Lower lobe of right lung (tissue), 2 donors: ENCODE results near the gene CDS1. TPM values are rescaled to one million over a fixed set of nuclear protein-coding genes. Genes with fewer than 3 reads are reported as not detected.

ENCODE experiments used
- ATAC-seq, 2 donors: fragments of 200-7000 bp; cut with Tn5 transposase; one replicate each; pipeline ENCODE4 v1.9.1; 2020 to 2022; ENCODE audit warnings: mild to moderate bottlenecking in 2 of 2, moderate library complexity in 2 of 2
- DNase-seq: peaks from one replicate; pipeline ENCODE4 v3.0.0-alpha.2; 2020
- H3K27ac ChIP-seq: fragments of 200-600 bp; one replicate; pipeline ENCODE4 v1.8.0; 2022
- H3K27me3 ChIP-seq: fragments of 200-600 bp; one replicate; pipeline ENCODE4 v1.8.0; 2022; ENCODE audit warnings: low read depth
- H3K36me3 ChIP-seq: fragments of 200-600 bp; one replicate; pipeline ENCODE4 v1.8.0; 2022; ENCODE audit warnings: mild to moderate bottlenecking
- H3K4me1 ChIP-seq: fragments of 200-600 bp; one replicate; pipeline ENCODE4 v1.8.0; 2022
- H3K4me3 ChIP-seq: fragments of 200-600 bp; one replicate; pipeline ENCODE4 v1.8.0; 2022; ENCODE audit warnings: mild to moderate bottlenecking
- H3K9me3 ChIP-seq: fragments of 200-600 bp; one replicate; pipeline ENCODE4 v1.8.0; 2022
- intact Hi-C: fragments of 100-400 bp; cut with DNase I; formaldehyde crosslinking; loops from one replicate; pipeline ENCODE4 v1.11.0; 2022
- total RNA-seq: library from RNA; stranded (reverse); fragmentation: NEBNext Ultra II Directional; extraction: Animal tissue kit (Norgen Biotek cat#: 25700); gene quantifications from one replicate; pipeline ENCODE4 v1.2.1, GENCODE V29; 2021
- TF ChIP-seq, protein P1 (sequence below): fragments of 200-600 bp; IDR thresholded peaks from one replicate; pipeline ENCODE4 v1.8.0; 2022; ENCODE audit warnings: antibody characterized with exemption, mild to moderate bottlenecking
- donor health status: DM: no; HTN: yes; CAD: no; lungs with severe emphysema.

The CDS1 gene
- total RNA-seq, 1 donor from 2014 or later, result 24.4 TPM

DNA sequence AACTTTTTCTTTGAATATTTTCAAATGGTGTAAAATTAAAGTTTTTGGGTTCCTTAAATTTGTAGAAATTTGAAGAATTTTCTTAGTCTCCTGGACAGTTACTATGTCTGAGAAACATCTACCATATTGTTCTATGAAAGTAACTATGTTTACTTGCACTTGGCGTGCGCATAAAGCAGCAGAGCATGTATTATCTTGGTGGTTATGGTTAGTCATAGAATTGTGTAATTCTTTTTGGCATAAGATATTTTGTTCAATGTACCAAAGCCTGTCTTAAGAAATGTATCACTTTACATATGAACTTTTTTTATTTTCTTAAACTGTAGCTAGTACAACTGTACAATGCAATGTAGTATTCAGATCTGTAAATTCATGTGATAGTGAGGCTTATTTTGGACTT is 49.2 kb downstream of the CDS1 start:
- Histone ChIP-seq H3K36me3 (no peaks in the 10 kb centered on the region), H3K27ac (no peak overlapping the region), H3K4me3 (no peak overlapping the region), H3K9me3 (no peaks in the 10 kb centered on the region), H3K4me1 (no peaks in the 10 kb centered on the region), H3K27me3 (no peaks in the 10 kb centered on the region)
- intact Hi-C loops, result no loop called here
- TF ChIP-seq, protein P1, sequence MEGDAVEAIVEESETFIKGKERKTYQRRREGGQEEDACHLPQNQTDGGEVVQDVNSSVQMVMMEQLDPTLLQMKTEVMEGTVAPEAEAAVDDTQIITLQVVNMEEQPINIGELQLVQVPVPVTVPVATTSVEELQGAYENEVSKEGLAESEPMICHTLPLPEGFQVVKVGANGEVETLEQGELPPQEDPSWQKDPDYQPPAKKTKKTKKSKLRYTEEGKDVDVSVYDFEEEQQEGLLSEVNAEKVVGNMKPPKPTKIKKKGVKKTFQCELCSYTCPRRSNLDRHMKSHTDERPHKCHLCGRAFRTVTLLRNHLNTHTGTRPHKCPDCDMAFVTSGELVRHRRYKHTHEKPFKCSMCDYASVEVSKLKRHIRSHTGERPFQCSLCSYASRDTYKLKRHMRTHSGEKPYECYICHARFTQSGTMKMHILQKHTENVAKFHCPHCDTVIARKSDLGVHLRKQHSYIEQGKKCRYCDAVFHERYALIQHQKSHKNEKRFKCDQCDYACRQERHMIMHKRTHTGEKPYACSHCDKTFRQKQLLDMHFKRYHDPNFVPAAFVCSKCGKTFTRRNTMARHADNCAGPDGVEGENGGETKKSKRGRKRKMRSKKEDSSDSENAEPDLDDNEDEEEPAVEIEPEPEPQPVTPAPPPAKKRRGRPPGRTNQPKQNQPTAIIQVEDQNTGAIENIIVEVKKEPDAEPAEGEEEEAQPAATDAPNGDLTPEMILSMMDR, result no peak
- DNase-seq, result no peak
- no peak for ATAC-seq

DNA sequence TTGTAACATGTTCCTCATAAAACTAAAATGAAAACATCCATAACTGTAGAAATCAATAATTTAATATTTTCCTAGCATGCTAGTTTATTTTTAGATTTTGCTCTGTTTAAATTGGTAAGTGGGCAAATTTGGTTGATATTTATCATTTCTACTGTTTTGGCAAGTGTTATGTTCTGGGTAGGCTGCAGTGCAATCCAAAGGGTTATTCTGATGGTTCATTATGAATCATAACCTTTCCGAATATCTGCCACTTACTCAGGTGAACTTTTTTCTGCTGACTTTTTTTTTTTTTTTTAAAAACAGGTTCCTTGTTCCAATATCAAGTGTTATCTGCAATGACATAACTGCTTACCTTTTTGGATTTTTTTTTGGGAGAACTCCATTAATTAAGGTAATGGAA is 52.0 kb downstream of the CDS1 start:
- TF ChIP-seq, protein P1, result no peak
- ATAC-seq (no peak), DNase-seq (no peak)
- intact Hi-C loops, result no loop called here
- Histone ChIP-seq H3K9me3 (no peaks in the 10 kb centered on the region), H3K36me3 (no peaks in the 10 kb centered on the region), H3K4me3 (no peak overlapping the region), H3K27me3 (no peaks in the 10 kb centered on the region), H3K27ac (no peak overlapping the region), H3K4me1 (no peaks in the 10 kb centered on the region)

DNA sequence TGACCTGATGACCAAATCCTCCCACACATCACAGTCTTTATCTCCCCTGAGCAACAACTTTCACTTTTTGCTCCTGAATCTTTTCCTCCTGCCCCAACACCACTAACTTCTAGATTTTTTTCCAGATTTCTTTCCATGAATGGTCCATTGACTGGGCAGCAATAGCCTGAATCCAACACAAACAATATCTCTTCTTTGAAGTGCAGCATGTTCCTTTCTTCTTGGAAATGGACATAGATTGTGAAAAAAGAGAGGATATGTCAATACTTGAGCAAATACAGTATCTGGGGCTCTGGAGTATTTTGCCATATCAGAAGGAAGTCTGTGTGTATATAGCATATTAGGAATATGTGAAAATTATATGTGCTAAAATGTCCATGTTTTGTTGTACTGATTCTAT is 55.2 kb downstream of the CDS1 start:
- Histone ChIP-seq H3K27me3 (no peaks in the 10 kb centered on the region), H3K27ac (no peak overlapping the region), H3K36me3 (no peaks in the 10 kb centered on the region), H3K4me1 (no peaks in the 10 kb centered on the region), H3K9me3 (no peaks in the 10 kb centered on the region), H3K4me3 (no peak overlapping the region)
- intact Hi-C loops, result no loop called here
- ATAC-seq (no peak), DNase-seq (no peak)
- TF ChIP-seq, protein P1, result no peak

DNA sequence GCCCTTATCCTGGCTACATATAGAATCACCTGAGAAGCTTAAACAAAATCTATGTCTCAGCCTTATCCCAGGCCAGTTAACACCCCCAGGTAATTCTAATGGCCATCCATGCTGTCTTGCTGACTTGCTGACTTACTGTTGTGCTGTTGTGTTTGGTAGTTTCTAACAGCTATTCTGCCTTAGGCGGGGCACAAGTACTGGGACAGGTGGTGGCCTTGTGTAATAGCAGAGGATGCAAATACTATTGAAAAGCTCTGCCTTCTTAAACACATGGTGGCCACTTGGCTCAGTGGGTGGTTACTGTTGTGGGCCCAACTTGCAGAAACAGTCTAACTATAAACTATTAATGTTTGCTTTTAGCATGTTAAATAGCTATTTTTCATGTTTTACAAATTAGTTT is 56.2 kb downstream of the CDS1 start:
- H3K4me1 ChIP-seq, result no peaks in the 10 kb centered on the region
- DNase-seq (no peak), ATAC-seq (no peak)
- H3K36me3 ChIP-seq, result no peaks in the 10 kb centered on the region
- intact Hi-C loops, result no loop called here
- TF ChIP-seq, protein P1, result no peak
- no peaks in the 10 kb centered on the region for H3K9me3 ChIP-seq
- no peaks in the 10 kb centered on the region for H3K27me3 ChIP-seq
- no peak overlapping the region for H3K27ac ChIP-seq
- no peak overlapping the region for H3K4me3 ChIP-seq

DNA sequence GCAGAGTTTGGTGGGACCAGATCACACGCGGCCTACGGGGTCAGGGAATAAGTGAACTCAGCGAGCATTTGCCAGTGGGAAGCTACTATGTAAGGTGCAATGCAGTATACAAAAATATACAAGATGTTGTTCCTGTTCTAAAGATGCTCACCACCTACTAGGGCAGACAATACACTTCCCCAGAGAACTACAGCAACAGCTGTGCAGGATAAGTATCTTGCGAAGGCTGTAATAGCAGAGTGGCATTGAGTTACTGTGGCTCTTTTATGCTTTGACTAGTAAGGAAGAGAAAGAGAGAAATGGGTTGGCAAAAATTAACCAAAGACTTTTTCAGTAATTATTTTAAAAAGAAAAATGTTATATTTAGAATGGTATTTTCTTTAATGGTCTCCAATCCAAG is 61.2 kb downstream of the CDS1 start:
- intact Hi-C loops, result no loop called here
- H3K4me3 ChIP-seq, result no peak overlapping the region
- H3K9me3 ChIP-seq, result no peaks in the 10 kb centered on the region
- H3K4me1 ChIP-seq, result peaks cover 12% of the 10 kb centered on the region
- H3K27me3 ChIP-seq, result no peaks in the 10 kb centered on the region
- no peak for DNase-seq
- no peak overlapping the region for H3K27ac ChIP-seq
- H3K36me3 ChIP-seq, result no peaks in the 10 kb centered on the region
- ATAC-seq, result no peak
- TF ChIP-seq, protein P1, result no peak

DNA sequence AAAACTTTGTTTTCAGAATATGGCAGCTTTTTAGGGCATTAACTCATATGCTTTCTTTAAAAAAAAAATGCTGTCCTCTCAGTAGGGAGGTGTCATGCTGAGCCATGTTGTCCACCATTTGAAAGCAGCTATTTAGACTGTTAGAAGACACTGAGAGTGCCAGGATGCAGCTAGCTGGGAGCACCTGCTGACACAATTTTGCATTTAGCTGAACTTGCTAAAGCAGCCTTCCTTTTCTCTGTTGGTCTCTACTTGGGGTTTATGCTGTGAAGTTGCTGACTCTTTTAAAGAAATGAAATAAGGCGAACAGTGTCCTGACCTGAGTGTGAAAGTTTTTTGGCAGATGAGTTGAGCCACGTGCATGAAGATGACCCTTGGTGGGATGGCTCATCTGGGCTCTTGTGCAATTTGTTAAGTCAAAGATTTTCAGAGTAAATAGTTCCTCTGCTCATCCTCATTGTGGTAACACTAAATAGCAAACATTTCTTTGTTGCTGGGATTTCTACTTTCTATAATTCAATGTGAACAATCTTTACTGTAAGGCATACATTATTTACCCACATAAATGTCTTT is 64.5 kb downstream of the CDS1 start:
- TF ChIP-seq, protein P1, result no peak
- Histone ChIP-seq H3K27me3 (no peaks in the 10 kb centered on the region), H3K9me3 (no peaks in the 10 kb centered on the region), H3K27ac (no peak overlapping the region), H3K36me3 (no peaks in the 10 kb centered on the region), H3K4me1 (peaks cover 20% of the 10 kb centered on the region), H3K4me3 (no peak overlapping the region)
- intact Hi-C loops, result no loop called here
- DNase-seq, result no peak
- ATAC-seq, result no peak
